GM19467 (cell line): ENCODE data around the gene AIFM1.

Source experiments
- ATAC-seq: cut with Tn5 transposase; IDR thresholded peaks from one replicate; pipeline ENCODE4 v1.9.1; 2021; ENCODE audit warnings: mild to moderate bottlenecking, moderate library complexity; ENCODE audit not compliant: unreplicated experiment

AIFM1 gene

GRCh38 chrX:130097507-130098209, 68.0 kb downstream of the AIFM1 start:
- no peak for ATAC-seq

- no peak for ATAC-seq
Observed at GRCh38 chrX:130095249-130096030, 70.2 kb downstream of the AIFM1 start.

GRCh38 chrX:130094696-130095095, 70.9 kb downstream of the AIFM1 start:
- no peak for ATAC-seq

GRCh38 chrX:130093271-130093670, 72.4 kb downstream of the AIFM1 start:
- no peak for ATAC-seq

GRCh38 chrX:130091980-130092522, 73.6 kb downstream of the AIFM1 start:
- ATAC-seq, result peak; percentile 97

- ATAC-seq, result no peak
Observed at GRCh38 chrX:130090364-130090763, 75.3 kb downstream of the AIFM1 start.

- ATAC-seq, result peak; percentile 41
Observed at GRCh38 chrX:130086447-130087206, 79.0 kb downstream of the AIFM1 start.

- no peak for ATAC-seq
Observed at GRCh38 chrX:130085551-130086446, 79.8 kb downstream of the AIFM1 start.

GRCh38 chrX:130084631-130085237, 80.9 kb downstream of the AIFM1 start:
- ATAC-seq, result no peak

GRCh38 chrX:130083656-130084382, 81.8 kb downstream of the AIFM1 start:
- ATAC-seq, result no peak

GRCh38 chrX:130083107-130083490, 82.5 kb downstream of the AIFM1 start:
- no peak for ATAC-seq

GRCh38 chrX:130082244-130083106, 83.2 kb downstream of the AIFM1 start:
- ATAC-seq, result peak; percentile 48

GRCh38 chrX:130081421-130082045, 84.1 kb downstream of the AIFM1 start:
- ATAC-seq, result no peak

- ATAC-seq, result no peak
Observed at GRCh38 chrX:130080791-130081367, 84.8 kb downstream of the AIFM1 start.

GRCh38 chrX:130079824-130080406, 85.7 kb downstream of the AIFM1 start:
- ATAC-seq, result no peak
